ENCODE results near the gene OSBPL6. TPM values are rescaled to one million over a fixed set of nuclear protein-coding genes. Genes with fewer than 3 reads are reported as not detected.

Gene OSBPL6
- total and polyA plus RNA-seq, 2 of the 13 experiments (the other 11 are each of a cell fraction or from before 2014, with no cell fraction given), result 0.03 to 0.11 TPM

GRCh38 chr2:178330175-178331017 lies 136.1 kb downstream of the OSBPL6 start:
- no peak overlapping the region for H3K4me3 ChIP-seq (replicated peaks in 1 of 3; ENCODE audit: insufficient read depth in 1 of 3, low read depth in 2 of 3, low read length in 3 of 3)
- POLR2A ChIA-PET, result no interaction called here
- peak overlapping the region; percentile 41 for H3K4me2 ChIP-seq (ENCODE audit: low read depth, low read length)
- H3K27me3 ChIP-seq (ENCODE audit: control insufficient read depth in 1 of 2, insufficient read depth in 2 of 2, low read length in 2 of 2), result no peaks in the 10 kb centered on the region
- in situ Hi-C loops (cut with HindIII; ENCODE audit: extremely low pct_ligation_motif_present, low pct_unique_long_range_greater_than_20kb) (no loop called here), intact Hi-C loops (cut with micrococcal nuclease; ENCODE audit: unreplicated experiment) (no loop called here)
- DNase-seq (ENCODE audit: low spot score) (no peak), ATAC-seq (peak; percentile 65), FAIRE-seq (peak; percentile 30)
- no TSS peak for BruUV-seq (replicated peaks)
- WGBS (ENCODE audit: low lambda C conversion rate), result 19% methylated on average over 8 of the region's 8 CpGs
- H3K36me3 ChIP-seq (replicated peaks in 1 of 2; ENCODE audit: control insufficient read depth in 1 of 2, insufficient read depth in 2 of 2, low read length in 2 of 2), result no peaks in the 10 kb centered on the region
- no peaks in the 10 kb centered on the region for H4K20me1 ChIP-seq (ENCODE audit: insufficient read depth, low read length)
- no peak overlapping the region for H3K27ac ChIP-seq (ENCODE audit: extremely low read length, insufficient read depth, low read length)
- no peaks in the 10 kb centered on the region for H3K79me2 ChIP-seq (ENCODE audit: insufficient read depth, low read length)
- H3K9me3 ChIP-seq (ENCODE audit: low read length), result no peaks in the 10 kb centered on the region
- no peak overlapping the region for H3K9ac ChIP-seq (ENCODE audit: insufficient read depth, low read depth, low read length)
- H3K4me1 ChIP-seq (ENCODE audit: insufficient read depth, low read length), result peaks cover 48% of the 10 kb centered on the region
- CTCF ChIA-PET (ENCODE audit: low intra/inter-chr PET ratio, low total read pairs), result no interaction called here
- no peak overlapping the region for H2AFZ ChIP-seq (ENCODE audit: low read length)
- no peak for TF ChIP-seq KLF15 (CRISPR knock-in tag; IDR thresholded peaks at IDR 0.05; ENCODE audit: borderline replicate concordance)
- no peak for TF ChIP-seq MYNN (CRISPR knock-in tag; IDR thresholded peaks at IDR 0.05; ENCODE audit: low read depth)
- TF ChIP-seq ELF4 (CRISPR knock-in tag; IDR thresholded peaks at IDR 0.05; ENCODE audit: borderline replicate concordance), result no peak
- no peak for TF ChIP-seq ZNF431 (CRISPR knock-in tag; IDR thresholded peaks at IDR 0.05; ENCODE audit: borderline replicate concordance, low read depth)
- no peak for TF ChIP-seq ZNF362 (CRISPR knock-in tag; IDR thresholded peaks at IDR 0.05; ENCODE audit: borderline replicate concordance)
- 0 out of 2 replicates have a peak, but pooled peaks have one; percentile 16 for TF ChIP-seq ARID5B (CRISPR knock-in tag; IDR thresholded peaks at IDR 0.05)
- TF ChIP-seq ZNF709 (CRISPR knock-in tag; IDR thresholded peaks at IDR 0.05), result no peak
- no peak for TF ChIP-seq TERF1 (CRISPR knock-in tag; IDR thresholded peaks at IDR 0.05)
- TF ChIP-seq CEBPG (CRISPR knock-in tag; IDR thresholded peaks at IDR 0.05), result no peak
- TF ChIP-seq ZNF784 (CRISPR knock-in tag; IDR thresholded peaks at IDR 0.05; ENCODE audit: borderline replicate concordance), result no peak
- TF ChIP-seq SOX13 (IDR thresholded peaks at IDR 0.05), result no peak
- TF ChIP-seq SOX13 (CRISPR knock-in tag; conservative IDR thresholded peaks at IDR 0.05 in 1 of 2, IDR thresholded peaks at IDR 0.05 in 1 of 2), result 0 out of 4 replicates have a peak, but pooled peaks of 1 of the 2 experiments have one; percentile 5
- TF ChIP-seq CEBPB (IDR thresholded peaks at IDR 0.05; ENCODE audit: borderline replicate concordance, low read depth, low read length), result no peak
- no peak for TF ChIP-seq ZKSCAN5 (CRISPR knock-in tag; IDR thresholded peaks at IDR 0.05)
- TF ChIP-seq TEF (CRISPR knock-in tag; IDR thresholded peaks at IDR 0.05), result no peak
- TF ChIP-seq SIN3B (IDR thresholded peaks at IDR 0.05; ENCODE audit: low read length), result no peak
